ENCODE results near the gene CCDC85B. TPM values are rescaled to one million over a fixed set of nuclear protein-coding genes. Genes with fewer than 3 reads are reported as not detected.
A peak's percentile ranks its signal among the peaks of the same experiment; 100 is the strongest.

The CCDC85B gene
- polyA plus RNA-seq, 10 donors = 9.2 to 24.8 (median 12.6) TPM

GRCh38 chr11:65856689-65857499, 33.6 kb upstream of the CCDC85B start:
- DNase-seq = peak in 2 of 3 donors; percentile 84 to 95

GRCh38 chr11:65857500-65857852, 33.0 kb upstream of the CCDC85B start:
- peak in 1 of 3 donors; percentile 56 for DNase-seq

- DNase-seq = peak; percentile 99
These were observed 32.4 kb upstream of the CCDC85B start, which contains the start of gene CFL1 for GRCh38 chr11:65857853-65858680. Gene CFL1, minus strand, starts transcription at chr11:65858180. Its CDS starts 81 bp downstream, at chr11:65858099.

- DNase-seq = no peak
These were observed 31.8 kb upstream of the CCDC85B start for GRCh38 chr11:65858681-65859087.

- peak; percentile 96 to 99 (median 99) for DNase-seq
These were observed 31.2 kb upstream of the CCDC85B start for GRCh38 chr11:65859095-65859811.

GRCh38 chr11:65859812-65860277, 30.6 kb upstream of the CCDC85B start:
- no peak for DNase-seq

GRCh38 chr11:65860278-65861164, 30.0 kb upstream of the CCDC85B start, which contains the start of gene MUS81:
Gene MUS81, plus strand, starts transcription at chr11:65860433. Its CDS starts 321 bp downstream, at chr11:65860754.
- DNase-seq = peak; percentile 95 to 99 (median 98)

- DNase-seq = no peak
These were observed 29.3 kb upstream of the CCDC85B start for GRCh38 chr11:65861165-65861505.

- peak in 1 of 3 donors; percentile 16 for DNase-seq
These were observed 28.8 kb upstream of the CCDC85B start for GRCh38 chr11:65861533-65862183.

GRCh38 chr11:65862191-65862735, 28.2 kb upstream of the CCDC85B start:
- DNase-seq = no peak

GRCh38 chr11:65862941-65863888, 27.3 kb upstream of the CCDC85B start:
- DNase-seq = peak in 1 of 3 donors; percentile 29

GRCh38 chr11:65863889-65864705, 26.4 kb upstream of the CCDC85B start:
- peak in 1 of 3 donors; percentile 4 for DNase-seq

- DNase-seq = no peak
These were observed 25.6 kb upstream of the CCDC85B start for GRCh38 chr11:65864706-65865471.

GRCh38 chr11:65865550-65866172, 24.8 kb upstream of the CCDC85B start:
- no peak for DNase-seq

GRCh38 chr11:65866509-65867283, 23.8 kb upstream of the CCDC85B start:
- DNase-seq = no peak

Data from muscle of back (tissue), 11 donors.